Measurements from ENCODE around the gene CTSA. TPM values are rescaled to one million over a fixed set of nuclear protein-coding genes. Genes with fewer than 3 reads are reported as not detected.

CTSA gene
- total RNA-seq, 1 donor from 2014 or later = 15.1 TPM

- Histone ChIP-seq H3F3A (ENCODE audit: low read depth) (peaks cover 16% of the 10 kb centered on the region), H4K20me1 (ENCODE audit: low read depth) (no peaks in the 10 kb centered on the region), H2AFZ (replicated peaks) (no peak overlapping the region), H3K9me3 (ENCODE audit: low read depth) (no peaks in the 10 kb centered on the region), H3K36me3 (no peaks in the 10 kb centered on the region), H3K4me1 (peaks cover 4% of the 10 kb centered on the region), H3K4me3 (no peak overlapping the region), H3K79me2 (ENCODE audit: low read depth) (peaks cover 18% of the 10 kb centered on the region), H3K4me2 (no peak overlapping the region), H3K9ac (no peak overlapping the region), H3K27ac (no peak overlapping the region), H3K27me3 (no peaks in the 10 kb centered on the region)
- Mint-ChIP-seq H3K27ac (no peak overlapping the region), H3K36me3 (peaks cover 8% of the 10 kb centered on the region), H3K4me1 (peaks cover 16% of the 10 kb centered on the region), H3K4me3 (no peak overlapping the region), H3K27me3 (ENCODE audit: insufficient read depth, low read depth) (peaks cover 1% of the 10 kb centered on the region), H3K9me3 (no peaks in the 10 kb centered on the region)
- TF ChIP-seq EZH2 (IDR thresholded peaks at IDR 0.05) (no peak), EZH2phosphoT487 (IDR thresholded peaks at IDR 0.05) (no peak), CTCF (IDR thresholded peaks at IDR 0.05) (no peak)
- no peak for DNase-seq (ENCODE audit: low spot score)
These were observed 12.9 kb upstream of the CTSA start for GRCh38 chr20:45878076-45878761.

GRCh38 chr20:45880988-45881788 lies 9.9 kb upstream of the CTSA start, which contains the start of gene ZSWIM1:
Gene ZSWIM1 (plus strand): TSS chr20:45881227. CDS start chr20:45882593, 1,366 bp downstream.
- Mint-ChIP-seq H3K9me3 (no peaks in the 10 kb centered on the region), H3K4me1 (peaks cover 20% of the 10 kb centered on the region), H3K27ac (peak within 1 kb of the TSS; percentile 78), H3K4me3 (peak within 1 kb of the TSS; percentile 94), H3K36me3 (peaks cover 13% of the 10 kb centered on the region), H3K27me3 (ENCODE audit: insufficient read depth, low read depth) (peaks cover 2% of the 10 kb centered on the region)
- Histone ChIP-seq H3K27me3 (no peaks in the 10 kb centered on the region), H3K9ac (peak within 1 kb of the TSS; percentile 80), H3K36me3 (no peaks in the 10 kb centered on the region), H4K20me1 (ENCODE audit: low read depth) (no peaks in the 10 kb centered on the region), H2AFZ (replicated peaks) (peak within 1 kb of the TSS; percentile 65), H3K9me3 (ENCODE audit: low read depth) (no peaks in the 10 kb centered on the region), H3K79me2 (ENCODE audit: low read depth) (peaks cover 18% of the 10 kb centered on the region), H3K4me3 (peak within 1 kb of the TSS; percentile 80), H3K27ac (no peak within 1 kb of the TSS), H3K4me1 (peaks cover 4% of the 10 kb centered on the region), H3K4me2 (peak within 1 kb of the TSS; percentile 93), H3F3A (ENCODE audit: low read depth) (peaks cover 16% of the 10 kb centered on the region)
- no peak for TF ChIP-seq CTCF (IDR thresholded peaks at IDR 0.05)
- DNase-seq (ENCODE audit: low spot score) = peak; percentile 98

GRCh38 chr20:45882469-45883099 lies 8.6 kb upstream of the CTSA start:
- TF ChIP-seq CTCF (IDR thresholded peaks at IDR 0.05) (no peak), EZH2phosphoT487 (IDR thresholded peaks at IDR 0.05) (no peak), EZH2 (IDR thresholded peaks at IDR 0.05) (no peak)

More at GRCh38 chr20:45882469-45883099, 8.6 kb upstream of the CTSA start:
- Mint-ChIP-seq H3K4me3 (peak overlapping the region; percentile 81), H3K27ac (no peak overlapping the region), H3K4me1 (peaks cover 20% of the 10 kb centered on the region), H3K9me3 (no peaks in the 10 kb centered on the region), H3K27me3 (ENCODE audit: insufficient read depth, low read depth) (peaks cover 2% of the 10 kb centered on the region), H3K36me3 (peaks cover 13% of the 10 kb centered on the region)
- Histone ChIP-seq H3K4me1 (peaks cover 4% of the 10 kb centered on the region), H3F3A (ENCODE audit: low read depth) (peaks cover 16% of the 10 kb centered on the region), H3K27me3 (no peaks in the 10 kb centered on the region), H2AFZ (replicated peaks) (no peak overlapping the region), H3K79me2 (ENCODE audit: low read depth) (peaks cover 18% of the 10 kb centered on the region), H3K4me3 (no peak overlapping the region), H3K36me3 (no peaks in the 10 kb centered on the region), H4K20me1 (ENCODE audit: low read depth) (no peaks in the 10 kb centered on the region), H3K4me2 (peak overlapping the region; percentile 93), H3K9ac (no peak overlapping the region), H3K9me3 (ENCODE audit: low read depth) (no peaks in the 10 kb centered on the region), H3K27ac (no peak overlapping the region)
- DNase-seq (ENCODE audit: low spot score) = no peak

Data from neural progenitor cell (in vitro differentiated cells).